GM23338 (cell line): ENCODE data around the gene PPY.

ENCODE experiments used
- CTCF ChIP-seq, 2 experiments: fragments of 200-600 bp in 1 of 2; sonication (generic) in 1 of 2; conservative IDR thresholded peaks; 2 replicates each; pipeline versions ENCODE4 v1.5.1 to v1.6.1; 2016 to 2017; ENCODE audit warnings: antibody characterized with exemption in 2 of 2, low read depth in 2 of 2, mild to moderate bottlenecking in 2 of 2, moderate library complexity in 1 of 2
- ETS1 ChIP-seq: IDR thresholded peaks from 2 replicates; pipeline ENCODE4 v1.6.1; 2016; ENCODE audit warnings: antibody characterized with exemption
- EZH2 ChIP-seq: fragments of 200-600 bp; sonication (generic); IDR thresholded peaks from one replicate; pipeline ENCODE4 v1.8.0; 2017; ENCODE audit warnings: antibody characterized with exemption, mild to moderate bottlenecking, low read depth; ENCODE audit not compliant: unreplicated experiment
- JUNB ChIP-seq: IDR thresholded peaks from one replicate; pipeline ENCODE4 v1.6.1; 2016; ENCODE audit warnings: antibody characterized with exemption; ENCODE audit not compliant: unreplicated experiment
- NANOG ChIP-seq: IDR thresholded peaks from 2 replicates; pipeline ENCODE4 v1.6.1; 2016; ENCODE audit warnings: antibody characterized with exemption, borderline replicate concordance
- POLR2AphosphoS5 ChIP-seq: IDR thresholded peaks from 2 replicates; pipeline ENCODE4 v1.6.1; 2016; ENCODE audit warnings: antibody characterized with exemption, low read depth
- REST ChIP-seq: IDR thresholded peaks from one replicate; pipeline ENCODE4 v1.6.1; 2018; ENCODE audit warnings: antibody characterized with exemption; ENCODE audit not compliant: unreplicated experiment
- STAT1 ChIP-seq: IDR thresholded peaks from one replicate; pipeline ENCODE4 v1.6.1; 2016; ENCODE audit warnings: antibody characterized with exemption; ENCODE audit not compliant: unreplicated experiment

- no peak for TF ChIP-seq CTCF (conservative IDR thresholded peaks at IDR 0.05; ENCODE audit: low read depth in 2 of 2)
- no peak for TF ChIP-seq POLR2AphosphoS5
- no peak for TF ChIP-seq REST
- TF ChIP-seq EZH2, result no peak
- no peak for TF ChIP-seq JUNB
- no peak for TF ChIP-seq NANOG
- TF ChIP-seq ETS1, result no peak
- TF ChIP-seq STAT1, result no peak
Observed at GRCh38 chr17:43976963-43977837, 34.9 kb upstream of the PPY start.
